K562 (cell line): ENCODE measurements around the gene MYL3. TPM values are rescaled to one million over a fixed set of nuclear protein-coding genes. Genes with fewer than 3 reads are reported as not detected.

Source experiments
- ATAC-seq: fragments of 200-7000 bp; cut with Tn5 transposase; 3 replicates; pipeline ENCODE4 v1.9.1; 2020; ENCODE audit warnings: moderate library complexity
- BruUV-seq: library from RNA; stranded (reverse); fragments of 400-500 nt; replicated peaks from 2 replicates; lab custom pipeline; 2021; lab: Mats Ljungman, UMichigan
- CTCF ChIA-PET: fragments of 300-600 bp; formaldehyde crosslinking; extraction: SDS; loops from one replicate; lab custom pipeline; 2021; ENCODE audit warnings: low intra/inter-chr PET ratio; lab: Yijun Ruan, JAX
- POLR2A ChIA-PET: fragments of 300-600, 350-650 bp; sonication (Branson Sonifier 250); formaldehyde crosslinking; extraction: SDS; loops from one replicate; lab custom pipeline; 2021; ENCODE audit warnings: antibody characterized with exemption, inconsistent platforms; lab: Yijun Ruan, JAX
- DNase-seq, 4 experiments: peaks; one replicate each; pipeline versions ENCODE4 v3.0.0 to v3.0.0-alpha.2; 2011 to 2018; ENCODE audit warnings: low spot score in 3 of 4, mixed read lengths in 3 of 4; ENCODE audit errors: extremely low read depth in 1 of 4
- FAIRE-seq: peaks from 2 replicates; lab custom pipeline; 2011; peaks lifted over from hg19 to GRCh38; lab: Jason Lieb, UNC
- H2AFZ ChIP-seq: 2 replicates; pipeline ENCODE4 v1.6.0; 2011; ENCODE audit warnings: low read depth, low read length, control low read depth, inconsistent platforms
- H3K27ac ChIP-seq: fragments of 200-600 bp; 3 replicates; pipeline ENCODE4 v1.8.0; 2011; ENCODE audit warnings: low read depth, mild to moderate bottlenecking, control low read depth, inconsistent platforms, low read length, moderate library complexity, mixed read lengths; ENCODE audit errors: extremely low read depth
- H3K27me3 ChIP-seq, 2 experiments: fragments of 300-600 bp in 1 of 2; 2 replicates in 1 of 2; 3 replicates in 1 of 2; pipeline versions ENCODE4 v1.6.0 to v1.8.0; 2011; ENCODE audit warnings: inconsistent platforms in 2 of 2, low read length in 2 of 2, mild to moderate bottlenecking in 1 of 2, mixed read lengths in 1 of 2, moderate library complexity in 1 of 2; ENCODE audit not compliant: control insufficient read depth in 2 of 2, insufficient read depth in 2 of 2
- H3K36me3 ChIP-seq: fragments of 300-600 bp; 3 replicates; pipeline ENCODE4 v1.8.0; 2011; ENCODE audit warnings: mild to moderate bottlenecking, low read length, inconsistent platforms; ENCODE audit not compliant: control insufficient read depth, insufficient read depth
- H3K4me1 ChIP-seq, 2 experiments: fragments of 200-600 bp in 1 of 2; replicated peaks in 1 of 2; 2 replicates in 1 of 2; 3 replicates in 1 of 2; pipeline versions ENCODE4 v1.5.1 to v1.8.0; 2011; ENCODE audit warnings: inconsistent platforms in 2 of 2, low read length in 2 of 2, mild to moderate bottlenecking in 1 of 2, mixed read lengths in 1 of 2, moderate library complexity in 1 of 2; ENCODE audit not compliant: control insufficient read depth in 2 of 2, insufficient read depth in 2 of 2
- H3K4me2 ChIP-seq: 2 replicates; pipeline ENCODE4 v1.6.1; 2011; ENCODE audit warnings: low read length, control low read depth, inconsistent platforms, mixed read lengths; ENCODE audit not compliant: insufficient read depth
- H3K4me3 ChIP-seq: fragments of 200-600 bp; sonication (generic), shearing (Covaris generic); 2 replicates; pipeline ENCODE4 v1.5.1; 2016; ENCODE audit warnings: control low read depth, inconsistent platforms
- H3K79me2 ChIP-seq: fragments of 200-600 bp; 3 replicates; pipeline ENCODE4 v1.8.0; 2011; ENCODE audit warnings: low read length, inconsistent platforms; ENCODE audit not compliant: control insufficient read depth, insufficient read depth
- H3K9ac ChIP-seq, 2 experiments: 2 replicates each; pipeline versions ENCODE4 v1.6.0 to v1.6.1; 2011; ENCODE audit warnings: low read depth in 2 of 2, low read length in 2 of 2, control low read depth in 1 of 2, inconsistent platforms in 1 of 2, mild to moderate bottlenecking in 1 of 2, mixed read lengths in 1 of 2; ENCODE audit not compliant: insufficient read depth in 1 of 2
- H3K9me1 ChIP-seq: one replicate; pipeline ENCODE4 v1.6.0; 2011; ENCODE audit warnings: inconsistent platforms, mild to moderate bottlenecking, low read length, moderate library complexity; ENCODE audit not compliant: control insufficient read depth, insufficient read depth
- H3K9me3 ChIP-seq: replicated peaks from 2 replicates; pipeline ENCODE4 v1.5.1; 2011; ENCODE audit warnings: low read depth, low read length, inconsistent platforms; ENCODE audit not compliant: control insufficient read depth, insufficient read depth
- H4K20me1 ChIP-seq: replicated peaks from 2 replicates; pipeline ENCODE4 v1.6.1; 2011; ENCODE audit warnings: low read length, inconsistent platforms, mixed read lengths; ENCODE audit not compliant: control insufficient read depth, insufficient read depth
- GTF2B ChIP-seq: IDR thresholded peaks from 2 replicates; pipeline ENCODE4 v1.6.1; 2011; ENCODE audit not compliant: insufficient read length; ENCODE audit errors: extremely low read depth
- KLF6 ChIP-seq: fragments of 250-450 bp; sonication (Bioruptor Pico); IDR thresholded peaks from 2 replicates; pipeline ENCODE4 v1.4.0; 2020; ENCODE audit warnings: mild to moderate bottlenecking, moderate library complexity, borderline replicate concordance
- MEIS2 ChIP-seq: fragments of 450-650 bp; IDR thresholded peaks from 2 replicates; pipeline ENCODE4 v1.6.1; 2014; ENCODE audit warnings: mild to moderate bottlenecking; ENCODE audit not compliant: partially characterized antibody
- NFIC ChIP-seq: fragments of 450-650 bp; IDR thresholded peaks from 2 replicates; pipeline ENCODE4 v1.6.1; 2017; ENCODE audit warnings: mild to moderate bottlenecking, inconsistent platforms
- NFIX ChIP-seq: fragments of 250-450 bp; sonication (Bioruptor Pico); IDR thresholded peaks from 2 replicates; pipeline ENCODE4 v1.4.0; 2020; ENCODE audit warnings: low read depth, mild to moderate bottlenecking, moderate library complexity
- NR2F6 ChIP-seq: fragments of 450-650 bp; formaldehyde crosslinking; IDR thresholded peaks from 2 replicates; pipeline ENCODE4 v1.4.0; 2020; ENCODE audit warnings: mild to moderate bottlenecking
- REST ChIP-seq, 2 experiments: fragments of 450-650 bp; formaldehyde crosslinking in 1 of 2; IDR thresholded peaks; 2 replicates each; pipeline versions ENCODE4 v1.4.0 to v1.6.1; 2014 to 2020; ENCODE audit warnings: mild to moderate bottlenecking in 2 of 2, borderline replicate concordance in 1 of 2, low read depth in 1 of 2
- RFX7 ChIP-seq: fragments of 250-450 bp; sonication (Bioruptor Pico); IDR thresholded peaks from 2 replicates; pipeline ENCODE4 v1.5.1; 2021; ENCODE audit warnings: mild to moderate bottlenecking
- SETDB1 ChIP-seq: IDR thresholded peaks from one replicate; pipeline ENCODE4 v1.6.1; 2012; ENCODE audit warnings: low read length, control low read depth, inconsistent platforms
- ZBTB49 ChIP-seq: sonication (generic); formaldehyde crosslinking; IDR thresholded peaks from 2 replicates; pipeline ENCODE4 v1.8.0; 2022; ENCODE audit warnings: missing genetic modification reagents, mild to moderate bottlenecking, borderline replicate concordance
- ZNF408 ChIP-seq: fragments of 250-450 bp; sonication (Bioruptor Pico); IDR thresholded peaks from 2 replicates; pipeline ENCODE4 v1.4.0; 2020; ENCODE audit warnings: low read depth, mild to moderate bottlenecking, moderate library complexity
- WGBS: fragments of 100-300 bp; shearing (Covaris generic); methylation state at CpG from one replicate; pipeline ENCODE4 v1.1.6; 2016; ENCODE audit warnings: low coverage, mixed read lengths; ENCODE audit not compliant: insufficient coverage; ENCODE audit errors: missing lambda C conversion rate; 5-methylcytosine and 5-hydroxymethylcytosine counted together
- in situ Hi-C: fragments of 300-500 bp; cut with MboI; formaldehyde crosslinking; loops from 4 replicates; pipeline ENCODE4 v1.15.0; 2018; ENCODE audit warnings: inconsistent platforms, mixed read lengths
- intact Hi-C: fragments of 100-400 bp; cut with micrococcal nuclease; formaldehyde crosslinking; loops from 2 replicates; pipeline ENCODE4 v1.14.2; 2022
- polyA plus RNA-seq, 8 experiments: library from polyadenylated mRNA; depleted of rRNA in 4 of 8; stranded (reverse) in 5 of 8; unstranded in 3 of 8; fragments of >200 nt; fragmentation: Nextera tagmentation in 2 of 8; fragmentation: Illumina TruSeq in 1 of 8; extraction: Ambion mirVana in 2 of 8; extraction: Trizol in 1 of 8; gene quantifications; 2 replicates each; pipeline versions ENCODE4 v1.2.1 to v1.2.3, GENCODE V29; 2011 to 2014; ENCODE audit warnings: inconsistent platforms in 1 of 8, missing spikeins in 1 of 8
- total RNA-seq, 7 experiments: library from RNA; depleted of rRNA in 6 of 7; stranded (reverse); fragments of >200 nt in 6 of 7; fragmentation: Illumina TruSeq in 2 of 7; extraction: Trizol in 2 of 7; gene quantifications; 2 replicates each; pipeline versions ENCODE4 v1.2.1 to v1.2.3, GENCODE V29; 2011 to 2021; ENCODE audit warnings: low replicate concordance in 1 of 7

The MYL3 gene
- total and polyA plus RNA-seq, 9 of the 15 experiments (the other 6 are each of a cell fraction or from before 2014, with no cell fraction given): 0.14 to 0.45 TPM; not detected in 7

GRCh38 chr3:46885612-46886011, 22.4 kb upstream of the MYL3 start:
- no peak overlapping the region for H3K4me2 ChIP-seq
- in situ Hi-C loops (no loop called here), intact Hi-C loops (no loop called here)
- H3K9me3 ChIP-seq: no peaks in the 10 kb centered on the region
- no TSS peak for BruUV-seq
- CTCF ChIA-PET: no interaction called here
- 5% methylated on average over 3 of the region's 3 CpGs for WGBS
- no peak overlapping the region for H2AFZ ChIP-seq
- H3K79me2 ChIP-seq: no peaks in the 10 kb centered on the region
- no peak overlapping the region for H3K9ac ChIP-seq
- TF ChIP-seq NR2F6 (CRISPR knock-in tag) (no peak), KLF6 (no peak), RFX7 (CRISPR knock-in tag) (no peak), GTF2B (no peak), ZBTB49 (CRISPR knock-in tag) (no peak), REST (IDR thresholded peaks at IDR 0.05; ENCODE audit: borderline replicate concordance) (peak; percentile 40), REST (CRISPR knock-in tag; IDR thresholded peaks at IDR 0.05; ENCODE audit: low read depth) (no peak), NFIC (peak; percentile 95), ZNF408 (CRISPR knock-in tag) (no peak), NFIX (CRISPR knock-in tag) (peak; percentile 86), SETDB1 (no peak), MEIS2 (no peak)
- peaks cover 42 to 80% of the 10 kb centered on the region in 2 experiments for H3K27me3 ChIP-seq
- H4K20me1 ChIP-seq: peaks cover 14% of the 10 kb centered on the region; the same call in 1 of the 2 replicates
- H3K9me1 ChIP-seq: no peaks in the 10 kb centered on the region
- H3K4me3 ChIP-seq: no peak overlapping the region
- POLR2A ChIA-PET: interaction anchor here (0.5 to 0.6 kb wide), 2 partner anchors 73 to 109 kb away, joined by 3 to 4 read pairs; no protein-coding TSS in a partner anchor
- no peaks in the 10 kb centered on the region for H3K36me3 ChIP-seq
- no peak for DNase-seq
- no peak overlapping the region for H3K27ac ChIP-seq
- no peak for ATAC-seq
- peaks cover 0 to 37% of the 10 kb centered on the region in 2 experiments; a peak in 4 of 5 replicates for H3K4me1 ChIP-seq
- no peak for FAIRE-seq
